ENCODE measurements around the gene RNF14.

The RNF14 gene

GRCh38 chr5:141986072-141986471, 17.2 kb downstream of the RNF14 start:
- DNase-seq, result no peak

GRCh38 chr5:141989720-141990119, 20.8 kb downstream of the RNF14 start:
- no peak for DNase-seq

DNA sequence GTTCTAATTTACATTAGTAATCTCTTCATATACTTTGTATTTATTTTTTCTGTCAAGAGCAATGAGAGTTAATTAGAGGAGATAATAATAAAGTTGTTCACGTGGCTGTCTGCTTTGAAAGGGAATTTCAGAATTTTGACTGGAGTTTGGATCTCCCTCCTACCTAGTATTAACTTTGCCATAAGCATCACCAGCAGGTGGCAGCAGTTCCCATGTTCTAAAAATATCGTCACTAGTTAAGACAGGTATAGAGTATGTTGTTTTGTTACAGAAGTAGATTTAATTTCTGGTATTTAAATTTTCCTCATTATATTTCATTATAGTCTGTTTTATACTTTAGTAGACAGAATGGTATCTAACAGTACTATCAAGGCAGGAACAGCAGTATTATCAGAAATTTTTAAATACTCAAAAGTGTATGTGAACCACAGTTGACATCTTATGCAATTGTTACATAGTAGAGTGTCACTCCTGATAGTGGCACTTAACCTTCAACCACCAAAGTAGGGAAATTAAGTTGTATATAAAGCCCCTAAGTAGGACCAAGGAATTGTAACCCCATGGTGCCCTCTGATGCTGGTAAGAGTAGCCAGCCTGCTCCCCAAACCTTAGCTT, 23.6 kb downstream of the RNF14 start:
- DNase-seq, result peak; percentile 61

- no peak for DNase-seq
Measured at GRCh38 chr5:141994511-141995136, 25.7 kb downstream of the RNF14 start.

GRCh38 chr5:141995656-141996055, 26.8 kb downstream of the RNF14 start:
- DNase-seq, result no peak

- no peak for DNase-seq
Measured at GRCh38 chr5:141997358-141997960, 28.6 kb downstream of the RNF14 start.

DNA sequence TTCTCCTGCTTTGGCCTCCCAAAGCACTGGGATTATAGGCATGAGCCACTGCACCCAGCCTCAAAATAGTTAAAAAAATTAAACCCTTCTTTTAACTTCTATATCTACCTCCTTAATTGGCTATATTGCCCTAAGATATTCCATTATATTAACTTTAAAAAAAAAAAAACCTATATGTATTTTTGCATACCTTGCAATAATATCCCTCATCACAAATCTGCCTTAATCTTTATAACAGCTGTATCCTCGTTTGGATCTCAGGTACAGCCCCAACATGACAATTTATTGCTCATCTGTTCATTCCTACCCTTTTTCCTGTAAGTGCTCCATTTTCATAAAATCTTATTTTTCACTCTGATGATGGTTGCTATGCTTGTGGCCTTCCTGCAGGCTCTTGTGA, 31.3 kb downstream of the RNF14 start:
- DNase-seq, result no peak

DNA sequence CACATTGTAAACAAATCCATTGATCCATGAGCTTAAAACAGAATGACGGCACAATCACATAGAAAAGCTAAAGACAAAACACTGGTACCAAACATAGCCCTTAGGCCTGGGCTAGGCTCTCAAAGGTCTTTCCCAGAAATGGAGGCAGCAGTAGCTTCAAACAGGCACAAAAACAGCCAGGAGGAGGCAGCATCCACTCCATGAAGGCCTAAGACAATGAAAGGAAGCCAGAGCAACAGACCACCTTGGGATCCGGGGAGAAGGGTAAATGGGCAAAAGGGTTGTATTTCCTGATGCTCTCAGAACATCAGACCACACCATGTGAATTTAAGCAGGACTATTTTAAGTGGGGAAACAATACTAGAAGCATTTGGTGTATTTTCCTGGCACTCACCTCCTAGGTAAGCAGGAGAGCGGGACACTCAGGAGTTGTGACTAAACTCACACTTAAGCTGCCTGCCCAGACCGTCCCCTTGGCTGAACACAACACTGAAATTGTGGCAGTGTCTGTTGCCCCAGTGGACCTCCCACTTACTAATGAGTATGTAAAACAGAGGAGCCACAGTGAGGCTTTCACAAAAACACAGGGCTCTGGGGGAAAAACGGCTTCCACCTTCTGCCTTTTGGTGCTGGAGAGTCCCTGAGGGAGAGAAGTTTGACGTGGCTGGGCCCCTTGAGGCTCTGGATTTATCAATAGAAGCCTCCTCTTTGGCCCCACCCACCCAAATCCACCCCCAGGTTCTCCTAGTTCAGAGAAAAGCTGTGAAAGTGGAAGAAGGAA, 32.0 kb downstream of the RNF14 start:
- DNase-seq, result no peak

GRCh38 chr5:142003266-142003800, 34.4 kb downstream of the RNF14 start:
- no peak for DNase-seq

DNA sequence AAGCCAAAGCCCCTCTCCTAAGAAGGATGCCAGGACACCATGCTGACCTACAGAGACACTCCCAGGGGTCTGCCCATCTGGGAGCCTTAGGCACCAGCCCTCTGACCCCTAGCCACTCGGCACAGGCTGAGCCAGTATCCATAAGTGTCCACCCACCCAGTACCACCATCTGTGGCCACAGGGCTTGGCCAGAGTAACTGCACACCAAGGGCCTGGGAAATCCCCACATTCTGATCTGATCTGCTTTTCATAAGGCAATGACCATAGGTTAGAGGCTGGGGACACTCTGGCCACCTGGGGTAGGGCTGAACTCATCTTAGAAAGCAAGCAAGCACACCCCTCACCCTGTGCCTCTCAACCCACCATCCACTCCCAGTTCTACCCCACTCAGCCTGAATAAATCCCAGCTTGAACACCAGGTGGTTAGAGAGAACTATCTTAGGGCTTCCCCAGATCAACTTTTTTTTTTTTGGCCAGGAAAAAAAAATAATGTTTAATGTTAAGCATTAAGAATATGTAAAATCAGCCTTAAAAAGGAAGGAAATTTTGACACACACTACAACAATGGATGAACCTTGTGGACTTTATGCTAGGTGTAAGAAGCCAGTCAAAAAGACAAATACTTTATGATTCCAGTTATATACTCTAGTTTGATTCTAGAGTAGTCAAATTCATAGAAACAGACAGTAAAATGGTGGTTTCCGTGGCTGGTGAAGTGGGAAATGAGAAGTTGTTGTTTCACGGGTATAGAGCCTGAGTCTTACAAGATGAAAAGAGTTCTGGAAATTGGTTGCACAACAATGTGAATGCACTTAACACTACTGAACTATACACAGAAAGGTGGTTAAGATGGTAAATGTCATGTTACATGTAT, 37.7 kb downstream of the RNF14 start:
- no peak for DNase-seq

DNA sequence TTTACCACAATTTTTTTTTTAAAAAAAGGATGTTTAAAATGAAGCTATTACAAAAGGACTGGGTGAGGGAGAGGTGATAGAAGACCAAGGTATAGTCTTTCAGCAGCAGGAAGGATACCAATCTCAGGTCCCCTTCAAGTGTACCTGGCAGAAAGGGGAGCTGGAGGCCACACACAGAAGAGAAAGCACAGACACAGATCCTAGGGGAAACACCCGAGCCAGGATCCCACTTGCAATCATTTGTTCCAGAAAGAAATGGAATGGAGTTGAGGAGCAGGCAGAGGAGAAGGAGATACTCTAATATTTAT, 38.3 kb downstream of the RNF14 start:
- no peak for DNase-seq

DNA sequence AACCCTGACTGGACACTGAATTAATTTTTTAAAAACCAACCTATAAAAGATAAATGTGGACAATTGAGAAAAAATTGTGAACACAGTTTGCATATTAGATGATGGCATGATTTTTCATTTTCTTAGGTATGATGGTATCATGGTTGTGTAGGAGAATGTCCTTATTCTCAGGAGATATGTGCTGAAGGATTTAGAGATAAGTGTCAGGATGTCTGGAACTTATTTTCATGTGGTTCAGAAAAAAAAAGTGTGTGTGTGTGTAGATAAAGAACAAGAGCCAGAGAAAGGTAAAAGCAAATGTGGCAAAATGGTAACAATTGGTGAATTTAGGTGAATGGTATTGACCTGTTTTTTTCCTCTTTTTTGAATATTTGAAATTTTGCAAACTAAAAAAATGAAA, 39.9 kb downstream of the RNF14 start:
- DNase-seq, result no peak

GRCh38 chr5:142009886-142010285, 41.0 kb downstream of the RNF14 start:
- DNase-seq, result no peak

DNA sequence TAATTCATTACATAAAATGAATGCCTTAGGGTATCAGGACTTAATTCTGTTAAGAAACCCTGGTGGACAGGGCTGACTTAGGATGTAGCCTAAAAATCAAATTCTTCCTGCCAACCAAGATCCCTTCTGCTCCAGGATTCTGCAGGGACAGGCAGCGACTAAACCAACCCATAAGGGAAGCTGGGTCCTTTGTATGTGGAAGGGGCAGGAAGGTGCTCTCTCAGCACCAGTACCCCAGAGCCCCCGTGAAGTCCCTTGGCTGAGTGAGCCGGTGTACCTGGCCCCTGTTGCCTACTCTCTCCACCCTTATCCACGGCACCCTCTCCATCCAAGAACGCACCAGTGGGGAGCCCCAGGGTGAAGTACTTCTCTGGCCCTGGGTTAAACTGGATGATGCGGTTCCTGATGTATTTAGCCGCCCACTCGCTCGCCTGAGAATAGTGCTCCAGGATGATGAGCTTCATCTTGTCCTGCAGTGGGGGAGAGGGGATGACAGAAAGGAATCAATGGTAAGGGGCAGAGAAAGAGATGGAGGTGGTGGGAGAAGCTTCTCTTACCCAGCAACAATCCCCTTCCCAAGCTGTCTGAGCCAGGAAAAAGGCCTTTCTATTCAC, 42.8 kb downstream of the RNF14 start:
- no peak for DNase-seq

- DNase-seq, result no peak
Measured at GRCh38 chr5:142012186-142012785, 43.4 kb downstream of the RNF14 start.

GRCh38 chr5:142012792-142013388, 44.0 kb downstream of the RNF14 start, which contains the start of gene GNPDA1:
GNPDA1 (minus strand) TSS chr5:142013027; CDS start chr5:142012035, 992 bp downstream.
- DNase-seq, result peak; percentile 52

DNA sequence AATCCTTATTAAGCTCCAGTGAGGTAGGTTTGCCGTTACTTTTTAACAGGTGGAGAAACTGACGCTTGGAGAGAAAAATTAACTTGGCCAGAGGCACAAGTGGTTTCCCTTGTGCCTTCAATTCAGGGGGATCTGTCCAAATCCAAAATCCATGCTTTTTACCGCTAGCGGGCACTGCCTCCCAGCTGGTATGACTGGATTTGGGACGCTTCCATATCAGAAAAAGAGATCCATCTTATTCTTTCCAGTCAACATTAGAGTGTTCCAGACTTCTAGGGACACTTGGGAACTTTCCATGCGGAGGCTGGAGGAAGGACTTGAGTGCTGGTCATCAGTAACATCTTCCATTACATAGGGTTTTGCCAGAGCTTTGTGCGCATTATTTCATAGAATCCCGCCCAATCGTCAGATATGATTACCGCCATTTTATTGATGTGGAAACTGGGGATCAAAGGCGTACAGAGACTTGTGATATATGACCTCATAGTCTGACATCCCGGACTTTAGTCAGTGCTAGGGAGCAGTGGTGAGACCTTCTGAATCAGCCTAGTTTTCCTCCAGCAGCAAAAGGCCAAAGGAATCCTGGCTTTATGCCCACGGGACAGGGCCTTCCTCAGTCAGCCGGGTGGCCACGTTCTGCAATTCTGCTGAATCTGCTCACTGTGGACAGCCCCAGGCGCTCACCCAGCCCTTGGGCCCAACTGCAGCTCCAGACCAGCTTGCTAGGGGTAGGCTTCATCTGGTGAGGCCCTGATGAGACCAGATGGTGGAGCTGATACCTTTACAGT, 45.0 kb downstream of the RNF14 start:
- DNase-seq, result no peak

- DNase-seq, result peak; percentile 42
Measured at GRCh38 chr5:142014911-142015584, 46.1 kb downstream of the RNF14 start.

GRCh38 chr5:142015781-142016533, 47.1 kb downstream of the RNF14 start:
- DNase-seq, result no peak

Measured in NCI-H2029 (cell line).